ENCODE results near the gene EDC4.
"Not testable (repeated sequence)": the region's sequence is repeated elsewhere in the genome, so short reads cannot be mapped to it uniquely, and the experiment has no call there.

EDC4 gene

DNA sequence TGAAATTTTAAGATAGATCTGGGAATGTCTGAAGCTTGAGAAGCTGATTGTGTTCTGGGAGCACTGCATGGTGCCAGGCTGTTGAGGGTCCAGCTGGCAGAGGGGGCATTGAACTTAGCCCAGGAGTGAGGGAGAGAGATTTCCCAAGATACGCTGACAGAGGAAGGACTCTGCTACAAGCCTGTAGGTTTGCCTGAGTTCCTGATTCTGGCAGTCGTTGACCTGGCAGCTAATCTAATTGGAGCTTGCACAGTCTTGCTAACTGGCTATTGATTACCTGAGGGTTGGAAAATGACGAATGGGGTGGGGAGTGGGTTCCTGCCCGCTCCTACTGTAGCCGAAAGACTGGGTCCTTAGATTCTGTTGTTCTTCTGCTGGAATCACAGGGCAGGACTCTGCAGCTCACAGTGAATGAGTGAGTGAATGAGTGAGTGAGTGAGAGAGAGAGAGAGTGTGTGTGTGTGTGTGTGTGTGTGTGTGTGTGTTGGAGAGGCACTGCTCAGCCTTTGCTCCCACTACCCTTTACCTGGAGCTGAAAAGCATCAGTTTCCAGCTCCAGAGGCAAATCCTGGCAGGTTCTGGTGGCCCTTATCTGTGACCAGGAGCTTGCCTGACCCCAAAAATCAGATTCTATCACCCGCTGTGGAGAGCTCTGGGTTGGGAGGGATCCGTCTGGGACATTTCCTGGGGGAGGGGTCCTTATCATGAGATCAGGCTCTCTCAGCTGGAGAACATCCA lies 42.1 kb downstream of the EDC4 start:
- no peak for DNase-seq (ENCODE audit: low read depth)

DNA sequence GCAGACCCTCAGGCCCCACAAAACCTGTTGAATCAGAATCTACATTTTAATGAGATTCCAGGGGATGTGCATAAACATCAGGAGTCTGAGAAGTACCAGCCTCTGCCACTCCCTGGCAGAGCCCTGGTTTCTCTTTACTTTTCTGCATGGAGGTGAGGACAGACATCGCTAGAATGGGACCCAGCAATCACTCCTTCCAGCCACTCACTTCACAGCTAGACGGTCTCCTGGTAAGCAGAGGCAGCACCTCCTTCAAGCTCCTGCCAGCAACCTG lies 42.6 kb downstream of the EDC4 start:
- not testable (repeated sequence) for DNase-seq (ENCODE audit: low read depth)

DNA sequence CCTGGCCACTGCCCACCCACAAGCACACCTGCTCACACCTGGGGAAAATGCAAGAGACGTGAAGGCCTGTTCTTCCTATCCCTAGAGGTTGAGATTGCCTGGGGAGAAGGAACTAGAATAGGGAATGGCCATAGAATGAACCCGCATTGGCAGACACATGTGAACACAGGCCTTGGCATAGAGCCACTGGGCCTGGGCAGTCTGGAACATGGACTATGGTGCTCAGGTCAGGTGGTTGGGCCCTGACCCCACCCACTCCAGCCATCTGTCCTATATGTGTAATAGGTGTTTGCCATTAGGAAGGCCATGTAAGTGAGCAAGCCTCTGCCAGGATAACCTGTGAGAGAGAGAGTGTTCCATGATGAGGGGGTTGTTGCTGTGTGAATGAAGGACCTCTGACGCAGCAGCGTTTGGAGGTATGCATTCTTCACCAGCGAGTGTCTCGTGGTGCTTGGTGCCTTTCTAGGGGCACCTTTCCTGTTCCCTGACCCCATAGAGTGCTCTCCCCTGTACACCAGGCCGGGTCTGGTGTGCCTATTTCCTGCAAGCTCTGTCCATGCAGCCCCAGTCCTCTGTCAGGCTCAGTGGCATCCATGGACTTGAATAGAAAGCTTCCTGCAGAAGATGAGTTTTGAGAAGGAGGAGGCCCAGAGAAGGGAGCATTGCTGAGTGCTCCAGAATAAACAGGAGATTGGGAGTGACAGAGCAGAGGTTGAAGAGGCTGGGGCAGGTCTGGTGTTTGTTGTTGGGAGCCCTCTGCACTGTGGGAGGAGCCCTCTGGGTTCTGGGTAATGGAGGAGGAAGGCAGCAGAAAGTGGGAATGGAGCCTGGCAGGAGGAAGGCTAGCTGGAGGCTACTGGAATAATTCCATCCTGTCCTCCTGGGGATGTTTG lies 43.2 kb downstream of the EDC4 start:
- no peak for DNase-seq (ENCODE audit: low read depth)

DNA sequence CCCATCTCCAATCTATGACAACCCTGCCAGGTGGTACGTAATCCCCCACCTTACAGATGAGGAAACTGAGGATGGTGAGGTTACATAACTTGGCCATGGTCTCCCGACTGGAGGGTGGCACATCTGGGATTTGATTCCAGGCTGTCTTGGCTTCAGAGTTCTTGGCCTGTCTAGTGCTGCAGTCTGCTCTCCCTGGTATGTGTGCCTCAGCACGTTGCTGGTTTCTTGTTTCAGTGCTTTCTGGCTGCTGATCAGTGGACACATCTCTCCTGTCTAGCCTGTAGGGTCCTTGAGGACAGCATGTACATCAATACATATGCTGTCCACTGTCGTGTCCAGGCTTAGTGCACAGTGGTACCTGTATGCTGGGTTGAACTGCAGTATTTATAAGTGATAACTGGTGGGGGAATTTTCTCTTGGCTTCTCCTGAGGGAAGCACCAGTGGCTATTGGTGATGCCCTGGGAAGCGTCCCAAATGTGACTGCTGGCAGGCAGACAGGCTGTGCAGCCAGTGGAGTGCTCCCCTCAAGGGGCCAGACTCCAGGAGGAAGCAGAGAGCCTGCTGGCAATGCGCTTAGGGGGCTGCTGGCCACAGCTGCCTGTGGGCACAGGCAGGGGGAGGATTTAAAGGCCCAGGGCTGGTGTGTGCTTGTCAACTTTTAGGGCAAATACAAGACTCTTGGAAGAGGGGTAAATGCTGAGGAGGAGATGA lies 44.4 kb downstream of the EDC4 start:
- DNase-seq (ENCODE audit: low read depth) = no peak

DNA sequence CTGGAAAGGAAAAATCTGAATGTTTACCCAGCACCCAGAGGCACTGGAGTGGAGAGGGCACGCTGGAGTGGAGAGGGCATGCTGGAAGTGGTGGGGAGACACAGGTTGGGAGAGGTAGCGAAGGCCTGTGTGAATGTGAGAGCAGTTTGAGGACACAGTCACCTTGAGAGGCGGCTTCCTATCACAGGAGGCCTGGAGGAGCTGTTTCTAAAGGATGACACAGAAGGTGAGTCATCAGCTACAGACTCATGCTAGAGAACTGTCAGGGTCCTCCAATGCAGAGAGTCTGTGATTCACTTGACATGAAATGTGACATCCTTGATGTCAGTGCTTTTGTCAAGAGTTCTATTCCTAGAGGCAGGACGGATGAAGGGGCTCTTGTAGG lies 45.0 kb downstream of the EDC4 start:
- no peak for DNase-seq (ENCODE audit: low read depth)

DNA sequence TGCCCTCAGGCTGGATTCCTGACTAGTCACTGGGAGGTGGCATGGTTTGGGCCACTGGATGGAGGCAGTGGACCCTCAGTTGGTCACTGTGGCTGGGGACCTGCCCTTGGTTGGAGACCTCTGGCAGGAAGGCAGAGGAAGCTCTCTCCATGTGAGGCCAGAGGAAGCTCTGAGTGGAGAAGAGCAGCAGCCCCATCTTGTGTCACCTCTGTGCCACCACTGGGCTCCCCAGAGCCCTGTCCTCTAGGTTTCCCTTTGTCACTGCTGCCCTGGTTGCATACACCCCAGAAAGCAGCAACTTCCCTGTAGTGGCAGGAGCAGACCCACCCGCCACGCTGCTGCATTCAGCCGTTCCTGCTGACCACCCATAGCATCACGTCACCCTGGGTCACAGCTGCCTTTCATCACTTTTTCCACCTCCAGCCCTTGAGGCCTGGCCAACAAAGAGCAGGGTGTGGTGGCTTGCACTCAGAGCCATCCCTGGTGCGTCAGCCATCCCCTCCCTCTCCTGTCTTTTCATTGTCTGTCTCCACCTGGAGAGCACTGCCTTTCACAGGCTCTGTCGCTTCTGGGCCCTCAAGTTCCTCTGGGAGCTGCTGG lies 46.9 kb downstream of the EDC4 start:
- DNase-seq (ENCODE audit: low read depth) = no peak

DNA sequence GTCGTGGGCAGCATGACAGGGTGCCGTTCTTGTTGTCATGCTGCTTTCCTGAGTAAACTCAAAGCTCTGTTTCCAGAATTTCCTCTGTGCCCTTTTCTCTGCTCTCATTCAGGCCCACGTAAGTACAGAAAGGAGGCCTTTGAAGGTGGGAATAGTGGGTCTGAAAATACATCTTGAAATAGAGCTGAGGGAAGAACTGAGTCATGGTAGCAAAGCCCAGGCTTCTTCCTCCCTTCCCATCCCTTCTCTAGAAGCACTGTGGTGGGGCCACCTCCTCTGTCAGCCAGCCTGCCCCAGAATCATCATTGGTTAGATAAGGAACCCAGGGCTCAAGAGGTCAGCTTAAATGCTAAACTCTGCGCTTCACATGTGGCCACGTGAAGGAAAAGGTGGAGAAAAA lies 49.4 kb downstream of the EDC4 start:
- no peak for DNase-seq (ENCODE audit: low read depth)

DNA sequence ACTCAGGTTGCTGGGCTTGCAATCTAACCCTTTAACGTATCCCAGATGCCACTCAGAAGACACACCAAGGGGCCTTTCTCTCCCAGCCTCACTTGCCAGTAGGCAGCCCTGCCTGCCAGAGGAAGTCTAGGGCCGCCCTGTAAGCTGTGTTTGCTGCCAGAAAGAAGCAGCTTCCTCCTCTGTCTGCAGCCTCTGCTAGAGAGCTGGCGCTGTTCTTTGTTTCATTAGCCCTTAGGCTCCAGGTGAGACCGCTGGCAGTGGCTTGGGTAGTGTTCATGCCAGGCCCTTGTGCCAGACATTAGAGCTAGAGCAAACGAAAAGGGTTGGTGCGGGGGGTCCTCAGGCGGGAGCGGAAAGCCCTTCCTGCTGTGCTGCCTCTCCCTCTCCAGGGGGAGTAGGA lies 49.9 kb downstream of the EDC4 start:
- no peak for DNase-seq (ENCODE audit: low read depth)

DNA sequence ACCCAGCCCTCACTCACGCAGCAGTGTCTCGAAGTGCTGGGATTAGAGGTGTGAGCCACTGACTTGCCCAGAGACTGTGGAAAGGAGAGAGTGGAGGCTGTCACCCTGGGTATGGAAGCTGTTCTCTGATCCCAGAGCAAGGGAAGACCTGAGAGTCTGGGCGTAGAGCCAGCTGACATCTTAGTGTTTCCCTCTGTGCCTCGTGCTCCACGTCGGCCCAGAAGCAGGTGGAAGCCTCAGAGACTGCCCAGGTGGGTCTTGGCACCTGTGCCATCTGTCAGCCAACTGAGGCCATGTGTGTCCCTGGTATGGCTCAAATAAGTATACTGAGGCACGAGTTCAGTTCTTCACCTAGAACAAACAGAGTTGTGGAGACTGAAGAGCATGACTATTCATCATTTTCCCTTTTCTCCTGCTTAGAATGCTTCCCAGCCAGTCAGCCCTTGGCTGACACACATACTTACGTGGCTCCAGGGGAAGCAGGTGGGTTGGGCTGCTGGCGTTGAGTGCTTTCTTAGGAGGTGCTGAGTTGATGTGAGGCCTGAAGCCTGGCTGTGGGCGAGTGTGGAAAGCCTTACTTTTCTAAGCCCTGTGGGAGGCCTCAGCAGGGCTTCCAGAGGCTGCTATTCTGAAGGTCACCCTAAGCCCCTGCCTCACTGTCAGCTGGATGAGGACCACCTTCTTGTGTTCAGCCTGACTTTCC lies 50.7 kb downstream of the EDC4 start:
- no peak for DNase-seq (ENCODE audit: low read depth)

DNA sequence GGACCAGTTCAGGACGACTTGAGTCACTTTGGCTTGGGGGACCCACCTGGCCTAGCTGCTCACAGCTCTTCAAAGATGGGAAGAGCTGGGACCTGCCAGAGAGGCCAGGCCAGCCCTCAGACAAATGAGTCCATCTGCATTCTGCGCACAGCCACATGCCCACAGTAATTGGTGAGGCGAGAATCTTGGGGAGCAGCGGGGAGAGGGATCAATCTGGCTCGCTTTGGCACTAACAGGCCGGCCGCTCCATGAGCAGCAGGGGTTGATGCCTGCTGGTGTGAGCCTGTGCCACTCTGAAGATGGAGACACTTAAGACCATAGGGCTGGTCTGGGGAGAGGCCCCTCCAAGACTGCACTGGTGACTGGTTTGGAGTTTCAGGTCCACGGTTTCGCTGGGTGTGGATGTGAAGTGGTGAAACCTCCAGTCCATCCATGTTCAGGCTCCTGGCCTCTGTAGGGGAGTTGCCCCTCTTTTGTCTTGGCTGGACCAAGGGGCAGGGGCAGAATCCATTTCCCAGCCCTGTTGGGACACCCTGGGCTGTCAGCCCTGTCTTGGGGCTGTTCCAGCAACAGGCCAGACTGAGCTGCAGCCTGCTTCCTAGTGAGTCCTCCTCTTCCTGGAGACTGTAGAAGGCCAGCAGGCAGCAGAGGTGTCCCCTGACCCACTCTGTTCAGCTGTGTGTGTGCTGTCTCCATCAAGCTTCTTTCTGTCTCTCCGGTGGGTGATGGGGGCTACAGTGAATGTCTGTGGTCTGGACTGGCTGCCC lies 51.5 kb downstream of the EDC4 start:
- DNase-seq (ENCODE audit: low read depth) = no peak

DNA sequence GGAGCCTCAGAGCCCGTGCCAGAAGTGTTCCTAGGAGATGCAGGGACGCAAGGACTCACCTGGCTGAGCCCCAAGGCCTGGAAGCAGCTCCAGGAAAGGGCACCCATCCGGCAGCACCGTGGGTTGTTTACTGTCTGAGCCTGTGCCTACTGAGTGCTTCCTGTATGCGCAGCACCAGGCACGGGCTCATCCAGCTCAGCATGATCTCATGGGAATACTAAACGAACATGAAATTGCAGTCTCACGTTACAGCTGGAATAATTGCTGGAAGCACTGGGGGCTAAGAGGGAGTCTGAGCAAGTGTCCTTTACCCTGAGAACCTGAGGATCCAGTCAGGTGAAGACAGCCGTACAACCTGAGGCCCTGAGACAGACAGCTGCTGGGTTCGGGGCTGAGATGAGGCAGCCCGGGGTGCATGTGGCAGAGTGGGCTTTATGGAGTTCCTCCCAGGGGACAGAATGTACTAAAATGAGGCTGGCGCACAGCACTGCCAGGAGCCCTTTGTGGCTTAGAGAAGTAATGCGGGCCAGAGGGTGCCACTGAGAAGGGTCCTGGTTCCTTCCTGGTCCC lies 53.4 kb downstream of the EDC4 start:
- no peak for DNase-seq (ENCODE audit: low read depth)

DNA sequence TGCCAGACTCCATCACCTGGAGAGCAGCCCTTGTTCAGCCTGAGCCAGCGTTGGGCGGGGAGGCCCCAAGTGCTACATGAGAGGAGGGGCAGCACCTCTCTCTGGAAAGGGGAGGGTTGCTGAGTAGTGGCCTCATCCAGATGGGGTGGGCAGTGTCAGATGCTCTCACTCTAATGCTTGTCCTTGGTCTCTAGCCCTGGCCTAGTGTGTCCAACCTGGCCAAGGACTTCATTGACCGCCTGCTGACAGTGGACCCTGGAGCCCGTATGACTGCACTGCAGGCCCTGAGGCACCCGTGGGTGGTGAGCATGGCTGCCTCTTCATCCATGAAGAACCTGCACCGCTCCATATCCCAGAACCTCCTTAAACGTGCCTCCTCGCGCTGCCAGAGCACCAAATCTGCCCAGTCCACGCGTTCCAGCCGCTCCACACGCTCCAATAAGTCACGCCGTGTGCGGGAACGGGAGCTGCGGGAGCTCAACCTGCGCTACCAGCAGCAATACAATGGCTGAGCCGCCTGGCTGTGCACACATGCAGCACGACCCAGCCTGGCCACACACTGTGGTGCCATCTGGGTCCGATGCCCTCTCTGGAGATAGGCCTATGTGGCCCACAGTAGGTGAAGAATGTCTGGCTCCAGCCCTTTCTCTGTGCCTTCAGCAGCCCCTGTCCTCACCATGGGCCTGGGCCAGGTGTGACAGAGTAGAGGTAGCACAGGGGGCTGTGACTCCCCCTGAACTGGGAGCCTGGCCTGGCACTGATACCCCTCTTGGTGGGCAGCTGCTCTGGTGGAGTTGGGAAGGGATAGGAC lies 54.5 kb downstream of the EDC4 start:
- DNase-seq (ENCODE audit: low read depth) = no peak

DNA sequence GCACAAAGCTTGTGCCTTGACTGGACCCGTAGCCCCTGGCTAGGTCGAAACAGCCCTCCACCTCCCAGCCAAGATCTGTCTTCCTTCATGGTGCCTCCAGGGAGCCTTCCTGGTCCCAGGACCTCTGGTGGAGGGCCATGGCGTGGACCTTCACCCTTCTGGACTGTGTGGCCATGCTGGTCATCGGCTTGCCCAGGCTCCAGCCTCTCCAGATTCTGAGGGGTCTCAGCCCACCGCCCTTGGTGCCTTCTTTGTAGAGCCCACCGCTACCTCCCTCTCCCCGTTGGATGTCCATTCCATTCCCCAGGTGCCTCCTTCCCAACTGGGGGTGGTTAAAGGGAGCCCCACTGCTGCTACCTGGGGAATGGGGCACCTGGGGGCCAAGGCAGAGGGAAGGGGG lies 55.3 kb downstream of the EDC4 start:
- no peak for DNase-seq (ENCODE audit: low read depth)

- no peak for DNase-seq (ENCODE audit: low read depth)
Measured at GRCh38 chr16:67928561-67929364, 55.9 kb downstream of the EDC4 start.

DNA sequence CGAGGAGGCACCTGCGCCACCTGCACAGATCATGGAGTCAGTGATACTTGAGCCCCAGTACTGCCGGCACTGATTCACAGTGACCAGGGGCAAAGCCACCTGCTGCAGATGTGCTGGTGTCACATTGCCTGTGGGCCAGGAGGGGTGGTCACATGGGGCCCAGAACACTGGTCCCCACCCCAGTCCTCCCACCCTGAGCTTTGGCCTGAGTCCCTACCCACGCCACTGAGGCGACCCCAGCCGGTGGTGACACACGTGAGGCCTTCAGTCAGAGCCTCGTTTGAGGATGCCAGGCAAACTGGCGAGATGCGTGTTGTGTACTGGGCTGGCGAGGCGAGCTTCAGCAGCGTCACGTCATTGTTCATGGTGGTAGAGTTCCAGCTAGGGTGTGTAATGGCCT lies 57.3 kb downstream of the EDC4 start:
- DNase-seq (ENCODE audit: low read depth) = no peak

DNA sequence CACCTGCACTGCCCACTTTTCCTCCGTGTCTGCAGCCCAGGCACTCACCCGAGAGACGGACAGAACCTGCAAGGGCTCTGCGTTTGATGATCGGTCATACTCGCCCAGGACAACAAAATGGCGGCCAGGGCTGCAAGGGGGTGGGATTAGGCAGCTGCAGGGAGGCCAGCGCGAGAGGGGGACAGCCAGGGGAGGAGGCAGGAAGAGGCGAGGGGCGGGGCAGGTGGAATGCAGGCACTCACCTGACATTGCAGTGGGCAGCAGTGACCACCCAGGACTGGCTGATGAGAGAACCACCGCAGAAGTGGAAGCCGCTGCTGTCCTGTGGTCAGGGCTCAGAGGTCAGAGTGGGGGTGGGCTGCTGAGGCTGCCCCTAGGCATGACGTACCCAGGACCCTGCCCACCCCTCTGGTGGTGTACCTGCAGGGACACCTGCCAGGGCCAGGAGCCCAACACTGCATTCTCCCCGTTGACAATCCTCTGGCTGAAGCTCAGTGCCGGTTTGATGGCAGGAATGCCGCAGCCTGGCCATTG lies 57.9 kb downstream of the EDC4 start:
- no peak for DNase-seq (ENCODE audit: low read depth)

Measured in non-pigmented ciliary epithelial cell (primary cell).